IMR-90 (cell line): ENCODE measurements around the gene CFH. TPM values are rescaled to one million over a fixed set of nuclear protein-coding genes. Genes with fewer than 3 reads are reported as not detected.
"Not testable (repeated sequence)": the region's sequence is repeated elsewhere in the genome, so short reads cannot be mapped to it uniquely, and the experiment has no call there.

Experiments
- ATAC-seq: fragments of 200-7000 bp; cut with Tn5 transposase; 2 replicates; pipeline ENCODE4 v1.9.1; 2020; ENCODE audit warnings: low read depth, mild to moderate bottlenecking, moderate library complexity
- BruUV-seq: library from RNA; stranded (reverse); fragments of 400-500 nt; replicated peaks from 2 replicates; lab custom pipeline; 2021; lab: Mats Ljungman, UMichigan
- CTCF ChIA-PET: fragments of 300-600 bp; formaldehyde crosslinking; extraction: SDS; loops from one replicate; lab custom pipeline; 2021; ENCODE audit warnings: antibody characterized with exemption; lab: Yijun Ruan, JAX
- POLR2A ChIA-PET: fragments of 300-600 bp; sonication (Branson Sonifier 250); formaldehyde crosslinking; loops from one replicate; lab custom pipeline; 2022; ENCODE audit warnings: antibody characterized with exemption; ENCODE audit not compliant: unreplicated experiment; lab: Charles Lee
- DNase-seq: peaks from one replicate; pipeline ENCODE4 v3.0.0; 2013
- H2AFZ ChIP-seq: replicated peaks from 2 replicates; pipeline ENCODE3; 2013; ENCODE audit warnings: low read length, mild to moderate bottlenecking; ENCODE audit not compliant: poor library complexity
- H2AK5ac ChIP-seq: 2 replicates; pipeline ENCODE4 v1.6.1; 2013; ENCODE audit warnings: low read depth, low read length, inconsistent platforms
- H2AK9ac ChIP-seq: replicated peaks from 2 replicates; pipeline ENCODE3; 2013; ENCODE audit warnings: mild to moderate bottlenecking, low read depth, low read length, moderate library complexity; ENCODE audit not compliant: poor library complexity
- H2BK120ac ChIP-seq: 2 replicates; pipeline ENCODE4 v1.6.1; 2013; ENCODE audit warnings: low read depth, low read length, inconsistent platforms
- H2BK15ac ChIP-seq: 3 replicates; pipeline ENCODE4 v1.6.1; 2013; ENCODE audit warnings: low read depth, low read length, inconsistent platforms
- H2BK20ac ChIP-seq: 2 replicates; pipeline ENCODE4 v1.6.1; 2013; ENCODE audit warnings: low read depth, mild to moderate bottlenecking, inconsistent platforms, low read length, moderate library complexity
- H2BK5ac ChIP-seq: 2 replicates; pipeline ENCODE4 v1.6.1; 2013; ENCODE audit warnings: mild to moderate bottlenecking, low read depth, low read length, inconsistent platforms; ENCODE audit not compliant: poor library complexity, severe bottlenecking
- H3K14ac ChIP-seq: replicated peaks from 2 replicates; pipeline ENCODE4 v1.6.1; 2013; ENCODE audit warnings: low read depth, low read length, inconsistent platforms
- H3K18ac ChIP-seq: 2 replicates; pipeline ENCODE4 v1.6.1; 2013; ENCODE audit warnings: low read depth, low read length, control low read depth
- H3K23ac ChIP-seq: 2 replicates; pipeline ENCODE4 v1.6.1; 2013; ENCODE audit warnings: low read depth, low read length, inconsistent platforms
- H3K27ac ChIP-seq: 2 replicates; pipeline ENCODE4 v1.5.1; 2013; ENCODE audit warnings: mild to moderate bottlenecking, control low read depth, low read length; ENCODE audit not compliant: insufficient read depth
- H3K27me3 ChIP-seq: 2 replicates; pipeline ENCODE4 v1.6.1; 2013; ENCODE audit warnings: low read length; ENCODE audit not compliant: control insufficient read depth, insufficient read depth
- H3K36me3 ChIP-seq: 2 replicates; pipeline ENCODE4 v1.6.1; 2013; ENCODE audit warnings: low read length, mixed read lengths; ENCODE audit not compliant: control insufficient read depth, insufficient read depth
- H3K4ac ChIP-seq: 2 replicates; pipeline ENCODE4 v1.6.1; 2013; ENCODE audit warnings: low read depth, low read length, inconsistent platforms
- H3K4me1 ChIP-seq: 2 replicates; pipeline ENCODE4 v1.6.1; 2013; ENCODE audit warnings: low read length, mixed read lengths; ENCODE audit not compliant: control insufficient read depth, insufficient read depth
- H3K4me2 ChIP-seq: 2 replicates; pipeline ENCODE4 v1.6.1; 2013; ENCODE audit warnings: low read depth, mild to moderate bottlenecking, control low read depth, low read length, moderate library complexity
- H3K4me3 ChIP-seq: 2 replicates; pipeline ENCODE4 v1.5.1; 2013; ENCODE audit warnings: low read depth, mild to moderate bottlenecking, control low read depth, low read length, moderate library complexity; ENCODE audit not compliant: insufficient read depth
- H3K56ac ChIP-seq: 2 replicates; pipeline ENCODE4 v1.6.1; 2013; ENCODE audit warnings: low read length, inconsistent platforms; ENCODE audit not compliant: insufficient read depth; ENCODE audit errors: extremely low read depth
- H3K79me1 ChIP-seq, 2 experiments: 2 replicates each; pipeline ENCODE4 v1.6.1; 2013; ENCODE audit warnings: low read length in 2 of 2, inconsistent platforms in 1 of 2, low read depth in 1 of 2
- H3K9ac ChIP-seq: 2 replicates; pipeline ENCODE4 v1.6.1; 2013; ENCODE audit warnings: low read depth, low read length, control low read depth
- H3K9me1 ChIP-seq: 2 replicates; pipeline ENCODE4 v1.6.1; 2013; ENCODE audit warnings: low read length, inconsistent platforms; ENCODE audit not compliant: insufficient read depth
- H3K9me3 ChIP-seq: 2 replicates; pipeline ENCODE4 v1.6.1; 2013; ENCODE audit warnings: low read length; ENCODE audit not compliant: control insufficient read depth, insufficient read depth
- H4K20me1 ChIP-seq: 2 replicates; pipeline ENCODE4 v1.6.1; 2013; ENCODE audit warnings: low read length, inconsistent platforms; ENCODE audit not compliant: insufficient read depth
- H4K5ac ChIP-seq: 2 replicates; pipeline ENCODE4 v1.6.1; 2013; ENCODE audit warnings: mild to moderate bottlenecking, low read depth, low read length, control low read depth
- H4K8ac ChIP-seq, 2 experiments: 2 replicates each; pipeline ENCODE4 v1.6.1; 2013; ENCODE audit warnings: low read depth in 2 of 2, low read length in 2 of 2, control low read depth in 1 of 2, inconsistent platforms in 1 of 2
- H4K91ac ChIP-seq: 2 replicates; pipeline ENCODE4 v1.6.1; 2013; ENCODE audit warnings: low read depth, low read length, inconsistent platforms; ENCODE audit not compliant: insufficient read depth
- MAFK ChIP-seq: IDR thresholded peaks from 2 replicates; pipeline ENCODE4 v1.6.1; 2012; ENCODE audit warnings: low read depth, low read length, improper control_type of control experiment
- WGBS, 2 experiments: methylation state at CpG; one replicate each; pipeline versions ENCODE4 v1.1.5 to v1.1.7; 2013; ENCODE audit warnings: missing lambda C conversion rate in 2 of 2; ENCODE audit not compliant: insufficient read length in 1 of 2; ENCODE audit errors: extremely low coverage in 2 of 2; 5-methylcytosine and 5-hydroxymethylcytosine counted together
- dilution Hi-C: fragments of 300-500 bp; cut with HindIII; formaldehyde crosslinking; loops from one replicate; pipeline ENCODE4 v1.14.3; 2018; ENCODE audit warnings: low sequenced_read_pairs; ENCODE audit not compliant: unreplicated experiment
- in situ Hi-C: fragments of 300-500 bp; cut with MboI; formaldehyde crosslinking; loops from 3 replicates; pipeline ENCODE4 v1.14.3; 2019; ENCODE audit warnings: low sequenced_read_pairs, inconsistent platforms, mixed read lengths
- intact Hi-C: fragments of 100-400 bp; cut with micrococcal nuclease; formaldehyde crosslinking; loops from 2 replicates; pipeline ENCODE4 v1.10.0; 2022
- polyA plus RNA-seq, 3 experiments: library from polyadenylated mRNA; depleted of rRNA; stranded (reverse); fragments of >200 nt; gene quantifications; 2 replicates each; pipeline ENCODE4 v1.2.3, GENCODE V29; 2012; ENCODE audit warnings: low replicate concordance in 1 of 3
- total RNA-seq: library from RNA; depleted of rRNA; stranded (reverse); fragments of >200 nt; gene quantifications from 2 replicates; pipeline ENCODE4 v1.2.3, GENCODE V29; 2012

CFH gene
- total and polyA plus RNA-seq, 2 of the 4 experiments (the other 2 are of a cell fraction) = 6.3 to 12.1 TPM

DNA sequence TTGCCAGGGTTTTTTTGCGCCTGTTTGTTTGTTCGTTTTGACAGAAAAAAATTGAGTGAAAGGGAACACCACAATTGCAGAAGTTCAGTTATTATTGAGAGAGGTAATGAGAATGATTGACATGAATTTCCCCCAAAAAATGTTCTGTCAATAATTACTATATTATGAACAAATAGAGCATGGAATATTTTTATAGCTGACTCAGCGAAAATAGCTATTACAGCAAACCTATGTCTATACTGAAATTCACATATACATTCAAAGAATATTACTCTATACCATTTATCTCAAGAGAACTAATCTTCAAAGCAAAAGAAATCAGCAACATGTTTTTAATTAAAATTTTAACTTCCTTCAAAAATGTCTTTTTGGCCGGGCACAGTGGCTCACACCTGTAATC, 118.0 kb downstream of the CFH start:
- H3K56ac ChIP-seq, H3K9me1 ChIP-seq, intact Hi-C loops, H2BK20ac ChIP-seq, H3K79me1 ChIP-seq, H2AFZ ChIP-seq, H3K9ac ChIP-seq, BruUV-seq, H3K4me3 ChIP-seq, H2AK9ac ChIP-seq, H2AK5ac ChIP-seq, H3K36me3 ChIP-seq, H3K18ac ChIP-seq, H3K4me2 ChIP-seq, H4K20me1 ChIP-seq, H3K4me1 ChIP-seq, H3K14ac ChIP-seq, H3K9me3 ChIP-seq, H2BK5ac ChIP-seq, in situ Hi-C loops, H2BK120ac ChIP-seq, H3K27ac ChIP-seq, H4K91ac ChIP-seq, H3K23ac ChIP-seq, H3K27me3 ChIP-seq, ATAC-seq, H3K4ac ChIP-seq, H4K5ac ChIP-seq, DNase-seq, POLR2A ChIA-PET, H2BK15ac ChIP-seq, H4K8ac ChIP-seq, CTCF ChIA-PET, dilution Hi-C loops: not testable (repeated sequence)
- WGBS, 2 experiments = no CpG with 5 or more reads among the region's 4 CpGs
- peak; percentile 98 for TF ChIP-seq MAFK
